ENCODE measurements around the gene F8.

Gene F8

DNA sequence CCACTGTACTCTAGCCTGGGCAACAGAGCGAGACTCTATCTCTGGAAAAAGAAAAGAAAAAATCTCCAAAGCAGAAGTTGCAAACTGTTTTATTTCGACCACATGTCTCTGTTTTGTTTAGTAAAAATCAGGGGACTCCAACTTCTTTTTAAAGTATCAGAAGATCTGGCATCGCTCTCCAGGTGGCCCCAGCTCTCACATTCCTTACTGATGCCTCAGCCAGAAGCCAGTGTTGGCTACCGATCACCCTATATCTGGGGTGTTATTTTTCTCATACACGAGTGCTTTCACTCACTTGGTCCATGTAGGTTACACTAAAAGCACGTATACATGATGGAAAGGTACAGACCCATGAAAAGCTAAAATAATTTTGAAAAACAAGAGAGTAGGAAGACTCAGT is 225.5 kb downstream of the F8 start:
- peak overlapping the region; percentile 8 to 93 (median 80) for H3K4me2 ChIP-seq
- H3K4me3 ChIP-seq, result no peak overlapping the region; a peak in 1 of 20 replicates
- peak overlapping the region in 8 of 11 experiments; percentile 19 to 88 (median 44); a peak in 11 of 22 replicates for H3K27ac ChIP-seq
- TF ChIP-seq Cebpa-rat (IDR thresholded peaks at IDR 0.05), result no peak
- H3K9ac ChIP-seq, result peak overlapping the region in 2 of 11 experiments; percentile 41 to 49; a peak in 2 of 22 replicates
- 0 out of 22 replicates have a peak, but pooled peaks cover 0 to 7% (median 0%) of the 10 kb centered on the region in 11 experiments for H3K9me3 ChIP-seq (replicated peaks in 1 of 11)
- peaks cover 0 to 10% (median 4%) of the 10 kb centered on the region in 11 experiments; a peak in 15 of 22 replicates for H3K36me3 ChIP-seq
- H4K20me1 ChIP-seq, result peaks cover 0 to 8% (median 0%) of the 10 kb centered on the region in 11 experiments; a peak in 2 of 22 replicates
- H3K27me3 ChIP-seq, result peaks cover 60 to 100% (median 92%) of the 10 kb centered on the region in 11 experiments
- H3K4me1 ChIP-seq, result peaks cover 47 to 85% (median 57%) of the 10 kb centered on the region in 10 experiments

DNA sequence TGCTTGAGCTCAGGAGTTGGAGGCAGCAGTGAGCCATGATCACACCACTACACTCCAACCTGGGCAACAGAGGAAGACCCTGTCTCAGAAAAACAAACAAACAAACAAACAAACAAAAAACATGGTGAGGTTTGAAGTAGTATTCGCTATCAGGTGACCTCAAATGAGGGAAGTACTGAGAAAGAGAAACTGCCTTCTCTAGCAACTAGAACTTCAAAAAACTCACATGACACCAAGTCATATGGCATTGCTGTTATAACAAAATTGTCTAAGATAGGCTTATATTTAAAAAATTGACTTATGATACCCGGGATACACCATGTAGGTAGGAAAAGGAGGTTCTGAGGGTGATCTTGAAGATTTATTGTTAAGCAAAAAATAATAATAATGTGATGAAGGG is 227.5 kb downstream of the F8 start:
- H3K4me2 ChIP-seq, result peak overlapping the region in 2 of 11 experiments; percentile 75 to 76; a peak in 4 of 22 replicates
- H3K4me3 ChIP-seq, result no peak overlapping the region
- H3K9ac ChIP-seq, result peak overlapping the region in 2 of 11 experiments; percentile 43 to 59; a peak in 3 of 22 replicates
- no peaks in the 10 kb centered on the region; a peak in 1 of 22 replicates for H3K9me3 ChIP-seq (replicated peaks in 1 of 11)
- peaks cover 27 to 65% (median 37%) of the 10 kb centered on the region in 10 experiments for H3K4me1 ChIP-seq
- H3K27me3 ChIP-seq, result peaks cover 66 to 100% (median 92%) of the 10 kb centered on the region in 11 experiments
- peak overlapping the region in 4 of 11 experiments; percentile 9 to 88 (median 70); a peak in 6 of 22 replicates for H3K27ac ChIP-seq
- peaks cover 14 to 30% (median 22%) of the 10 kb centered on the region in 11 experiments; a peak in 20 of 22 replicates for H3K36me3 ChIP-seq
- peaks cover 0 to 8% (median 0%) of the 10 kb centered on the region in 11 experiments; a peak in 2 of 22 replicates for H4K20me1 ChIP-seq
- TF ChIP-seq Cebpa-rat (IDR thresholded peaks at IDR 0.05), result no peak

- Histone ChIP-seq H3K9me3 (replicated peaks in 1 of 11) (no peaks in the 10 kb centered on the region; a peak in 3 of 22 replicates), H3K27ac (no peak overlapping the region), H3K9ac (no peak overlapping the region), H3K4me2 (peak overlapping the region in 1 of 11 experiments; percentile 76; a peak in 1 of 22 replicates), H3K36me3 (peaks cover 20 to 47% (median 37%) of the 10 kb centered on the region in 11 experiments; a peak in 21 of 22 replicates), H4K20me1 (peaks cover 0 to 8% (median 0%) of the 10 kb centered on the region in 11 experiments; a peak in 3 of 22 replicates), H3K4me3 (no peak overlapping the region), H3K4me1 (peaks cover 12 to 55% (median 19%) of the 10 kb centered on the region in 10 experiments; a peak in 19 of 20 replicates), H3K27me3 (peaks cover 75 to 100% (median 92%) of the 10 kb centered on the region in 11 experiments)
- no peak for TF ChIP-seq Cebpa-rat (IDR thresholded peaks at IDR 0.05)
Observed at GRCh38 chrX:154793084-154793795, 229.3 kb downstream of the F8 start.

- Histone ChIP-seq H3K9me3 (replicated peaks in 1 of 11) (no peaks in the 10 kb centered on the region; a peak in 3 of 22 replicates), H3K4me1 (peaks cover 5 to 55% (median 8%) of the 10 kb centered on the region in 10 experiments; a peak in 18 of 20 replicates), H3K9ac (no peak overlapping the region), H3K4me3 (no peak overlapping the region), H3K4me2 (no peak overlapping the region), H3K27ac (no peak overlapping the region), H3K27me3 (peaks cover 71 to 100% (median 90%) of the 10 kb centered on the region in 11 experiments), H3K36me3 (peaks cover 24 to 59% (median 45%) of the 10 kb centered on the region in 11 experiments), H4K20me1 (peaks cover 0 to 19% (median 0%) of the 10 kb centered on the region in 11 experiments; a peak in 3 of 22 replicates)
- TF ChIP-seq Cebpa-rat (IDR thresholded peaks at IDR 0.05), result no peak
Observed at GRCh38 chrX:154791939-154792338, 230.6 kb downstream of the F8 start.

- no peak overlapping the region for H3K27ac ChIP-seq
- no peak overlapping the region for H3K4me2 ChIP-seq
- H3K4me1 ChIP-seq, result peaks cover under 1 to 55% (median 4%) of the 10 kb centered on the region in 10 experiments; a peak in 19 of 20 replicates
- TF ChIP-seq Cebpa-rat (IDR thresholded peaks at IDR 0.05), result no peak
- peaks cover 24 to 60% (median 45%) of the 10 kb centered on the region in 11 experiments for H3K36me3 ChIP-seq
- H4K20me1 ChIP-seq, result peaks cover 0 to 19% (median 0%) of the 10 kb centered on the region in 11 experiments; a peak in 2 of 22 replicates
- no peak overlapping the region for H3K4me3 ChIP-seq
- H3K9ac ChIP-seq, result no peak overlapping the region
- no peaks in the 10 kb centered on the region; a peak in 3 of 22 replicates for H3K9me3 ChIP-seq (replicated peaks in 1 of 11)
- peaks cover 68 to 99% (median 89%) of the 10 kb centered on the region in 11 experiments for H3K27me3 ChIP-seq
Observed at GRCh38 chrX:154791467-154791866, 231.1 kb downstream of the F8 start.
